Measurements from ENCODE around the gene TBR1. TPM values are rescaled to one million over a fixed set of nuclear protein-coding genes. Genes with fewer than 3 reads are reported as not detected.

The TBR1 gene
- total and polyA plus RNA-seq, 2 donors (not counting 3 experiments of a cell fraction or from before 2014, with no cell fraction given) = 0.11 to 0.14 TPM

DNA sequence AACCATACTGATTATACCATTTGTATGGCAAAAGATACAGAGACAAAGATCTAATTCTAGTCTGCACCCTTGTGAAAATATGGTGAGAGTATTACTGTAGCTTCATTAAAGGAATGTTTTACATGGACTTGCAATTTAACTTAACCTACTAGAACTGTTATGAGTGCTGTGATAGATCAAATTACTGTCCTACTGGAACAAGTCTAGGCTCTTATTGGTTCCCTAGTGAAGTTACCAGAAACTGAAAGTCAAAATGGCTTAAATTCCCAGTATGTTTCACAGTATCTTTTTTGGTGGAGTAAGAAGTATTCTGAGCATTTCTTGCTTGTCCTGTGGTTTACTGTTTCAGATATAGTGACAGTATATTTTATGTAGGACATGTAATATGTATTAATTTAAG is 3.8 kb upstream of the TBR1 start:
- no peaks in the 10 kb centered on the region for H3K9me3 ChIP-seq (replicated peaks; ENCODE audit: control insufficient read depth, insufficient read depth, low read length)
- DNase-seq (ENCODE audit: low read depth, low spot score) (no peak), FAIRE-seq (no peak)
- H3K4me1 ChIP-seq (ENCODE audit: control insufficient read depth, extremely low read depth, insufficient read depth, low read length) = peaks cover 3% of the 10 kb centered on the region
- peaks cover 0 to 3% of the 10 kb centered on the region in 2 experiments for H3K36me3 ChIP-seq (ENCODE audit: control insufficient read depth in 2 of 2, extremely low read depth in 1 of 2, insufficient read depth in 2 of 2, low read length in 2 of 2)
- ChIA-PET POLR2A (no interaction called here), CTCF (no interaction called here)
- dilution Hi-C loops (cut with MboI; ENCODE audit: extremely low pct_ligation_motif_present, low sequenced_read_pairs) = no loop called here
- no peak overlapping the region for H3K27ac ChIP-seq (ENCODE audit: insufficient read depth, low read depth, low read length)
- TF ChIP-seq MYC (IDR thresholded peaks at IDR 0.05; ENCODE audit: low read depth, low read length) (no peak), JUN (IDR thresholded peaks at IDR 0.05; ENCODE audit: borderline replicate concordance, insufficient read depth, insufficient read length, low read depth) (no peak), GATA2 (IDR thresholded peaks at IDR 0.05; ENCODE audit: insufficient read depth, insufficient read length, low read depth, low read length) (no peak), POLR2A (IDR thresholded peaks at IDR 0.05; ENCODE audit: low read depth, low read length) (no peak), FOS (IDR thresholded peaks at IDR 0.05; ENCODE audit: borderline replicate concordance, insufficient read depth, low read length) (no peak), MAX (IDR thresholded peaks at IDR 0.05; ENCODE audit: insufficient read depth, insufficient read length) (no peak), EZH2 (IDR thresholded peaks at IDR 0.05; ENCODE audit: borderline replicate concordance, low read depth, low read length, severe bottlenecking) (no peak), POLR2AphosphoS5 (IDR thresholded peaks at IDR 0.05; ENCODE audit: insufficient read depth, low read depth, low read length) (no peak)
- TF ChIP-seq, protein P1, sequence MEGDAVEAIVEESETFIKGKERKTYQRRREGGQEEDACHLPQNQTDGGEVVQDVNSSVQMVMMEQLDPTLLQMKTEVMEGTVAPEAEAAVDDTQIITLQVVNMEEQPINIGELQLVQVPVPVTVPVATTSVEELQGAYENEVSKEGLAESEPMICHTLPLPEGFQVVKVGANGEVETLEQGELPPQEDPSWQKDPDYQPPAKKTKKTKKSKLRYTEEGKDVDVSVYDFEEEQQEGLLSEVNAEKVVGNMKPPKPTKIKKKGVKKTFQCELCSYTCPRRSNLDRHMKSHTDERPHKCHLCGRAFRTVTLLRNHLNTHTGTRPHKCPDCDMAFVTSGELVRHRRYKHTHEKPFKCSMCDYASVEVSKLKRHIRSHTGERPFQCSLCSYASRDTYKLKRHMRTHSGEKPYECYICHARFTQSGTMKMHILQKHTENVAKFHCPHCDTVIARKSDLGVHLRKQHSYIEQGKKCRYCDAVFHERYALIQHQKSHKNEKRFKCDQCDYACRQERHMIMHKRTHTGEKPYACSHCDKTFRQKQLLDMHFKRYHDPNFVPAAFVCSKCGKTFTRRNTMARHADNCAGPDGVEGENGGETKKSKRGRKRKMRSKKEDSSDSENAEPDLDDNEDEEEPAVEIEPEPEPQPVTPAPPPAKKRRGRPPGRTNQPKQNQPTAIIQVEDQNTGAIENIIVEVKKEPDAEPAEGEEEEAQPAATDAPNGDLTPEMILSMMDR (IDR thresholded peaks at IDR 0.05; ENCODE audit: extremely low read depth in 1 of 2, insufficient read depth in 1 of 2, low read depth in 1 of 2, low read length in 2 of 2) = no peak
- H2AFZ ChIP-seq (ENCODE audit: low read depth, low read length) = no peak overlapping the region
- H3K27me3 ChIP-seq (ENCODE audit: control insufficient read depth in 2 of 2, insufficient read depth in 2 of 2, low read length in 2 of 2) = peaks cover 26 to 29% of the 10 kb centered on the region in 2 experiments
- H3K9me1 ChIP-seq (replicated peaks; ENCODE audit: control insufficient read depth, extremely low read depth, insufficient read depth, low read length) = no peaks in the 10 kb centered on the region
- no peak overlapping the region for H3K4me3 ChIP-seq (replicated peaks in 1 of 3; ENCODE audit: insufficient read depth in 1 of 3, low read depth in 1 of 3, low read length in 3 of 3)
- H3K9ac ChIP-seq (replicated peaks; ENCODE audit: extremely low read depth, insufficient read depth, low read length) = no peak overlapping the region
- no TSS peak for BruUV-seq (replicated peaks)
- H3K79me2 ChIP-seq (ENCODE audit: control insufficient read depth, insufficient read depth, low read length) = no peaks in the 10 kb centered on the region
- H4K20me1 ChIP-seq (replicated peaks; ENCODE audit: control insufficient read depth, extremely low read depth, insufficient read depth, low read length) = no peaks in the 10 kb centered on the region
- no peak overlapping the region for H3K4me2 ChIP-seq (ENCODE audit: insufficient read depth, low read length)
- intact Hi-C loops (cut with micrococcal nuclease) = no loop called here

All from endothelial cell of umbilical vein (primary cell).